Measurements from ENCODE around the gene COQ4. TPM values are rescaled to one million over a fixed set of nuclear protein-coding genes. Genes with fewer than 3 reads are reported as not detected.
A peak's percentile ranks its signal among the peaks of the same experiment; 100 is the strongest.

Gene COQ4
- total RNA-seq, 6 experiments from 2014 or later, result 29.8 to 33.3 (median 31.3) TPM

GRCh38 chr9:128372188-128372641 lies 49.6 kb downstream of the COQ4 start:
- peaks cover 12% of the 10 kb centered on the region for H3K36me3 Mint-ChIP-seq (ENCODE audit: low read depth)
- H3K4me3 Mint-ChIP-seq, result peak overlapping the region; percentile 93
- no peaks in the 10 kb centered on the region for H3K9me3 Mint-ChIP-seq
- peak overlapping the region; percentile 97 for H3K27ac Mint-ChIP-seq
- TF ChIP-seq CTCF (IDR thresholded peaks at IDR 0.05), result no peak
- peak; percentile 46 for DNase-seq
- no peaks in the 10 kb centered on the region for H3K27me3 Mint-ChIP-seq (ENCODE audit: insufficient read depth)
- H3K4me1 Mint-ChIP-seq (ENCODE audit: low read depth), result peaks cover 44% of the 10 kb centered on the region

- no peaks in the 10 kb centered on the region for H3K9me3 Mint-ChIP-seq
- H3K4me1 Mint-ChIP-seq (ENCODE audit: low read depth), result peaks cover 44% of the 10 kb centered on the region
- TF ChIP-seq CTCF (IDR thresholded peaks at IDR 0.05), result no peak
- H3K27me3 Mint-ChIP-seq (ENCODE audit: insufficient read depth), result no peaks in the 10 kb centered on the region
- peaks cover 12% of the 10 kb centered on the region for H3K36me3 Mint-ChIP-seq (ENCODE audit: low read depth)
- peak overlapping the region; percentile 93 for H3K4me3 Mint-ChIP-seq
- DNase-seq, result peak; percentile 41
- peak overlapping the region; percentile 97 for H3K27ac Mint-ChIP-seq
Measured at GRCh38 chr9:128372784-128373183, 50.1 kb downstream of the COQ4 start.

- Mint-ChIP-seq H3K4me1 (ENCODE audit: low read depth) (peaks cover 44% of the 10 kb centered on the region), H3K36me3 (ENCODE audit: low read depth) (peaks cover 12% of the 10 kb centered on the region), H3K9me3 (no peaks in the 10 kb centered on the region), H3K4me3 (no peak overlapping the region), H3K27me3 (ENCODE audit: insufficient read depth) (no peaks in the 10 kb centered on the region), H3K27ac (no peak overlapping the region)
- no peak for TF ChIP-seq CTCF (IDR thresholded peaks at IDR 0.05)
- DNase-seq, result no peak
Measured at GRCh38 chr9:128374221-128374675, 51.6 kb downstream of the COQ4 start.

- no peak for DNase-seq
- Mint-ChIP-seq H3K4me1 (ENCODE audit: low read depth) (peaks cover 35% of the 10 kb centered on the region), H3K27me3 (ENCODE audit: insufficient read depth) (no peaks in the 10 kb centered on the region), H3K27ac (peak overlapping the region; percentile 72), H3K4me3 (no peak overlapping the region), H3K36me3 (ENCODE audit: low read depth) (peaks cover 9% of the 10 kb centered on the region; the same call in 1 of the 2 replicates), H3K9me3 (no peaks in the 10 kb centered on the region)
- TF ChIP-seq CTCF (IDR thresholded peaks at IDR 0.05), result no peak
Measured at GRCh38 chr9:128375865-128376264, 53.2 kb downstream of the COQ4 start.

- no peak overlapping the region for H3K27ac Mint-ChIP-seq
- no peak overlapping the region for H3K4me3 Mint-ChIP-seq
- no peaks in the 10 kb centered on the region for H3K9me3 Mint-ChIP-seq
- H3K36me3 Mint-ChIP-seq (ENCODE audit: low read depth), result peaks cover 5% of the 10 kb centered on the region
- no peak for DNase-seq
- H3K27me3 Mint-ChIP-seq (ENCODE audit: insufficient read depth), result no peaks in the 10 kb centered on the region; the same call in 1 of the 2 replicates
- peaks cover 6% of the 10 kb centered on the region; the same call in 1 of the 2 replicates for H3K4me1 Mint-ChIP-seq (ENCODE audit: low read depth)
- TF ChIP-seq CTCF (IDR thresholded peaks at IDR 0.05), result no peak
Measured at GRCh38 chr9:128382261-128382660, 59.6 kb downstream of the COQ4 start.
